SK-N-SH (cell line): ENCODE data around the gene CCDC148. TPM values are rescaled to one million over a fixed set of nuclear protein-coding genes. Genes with fewer than 3 reads are reported as not detected.

Experiments used
- CTCF ChIA-PET: fragments of 300-600, 350-600 bp; formaldehyde crosslinking; extraction: SDS; loops from one replicate; lab custom pipeline; 2021; lab: Yijun Ruan, JAX
- POLR2A ChIA-PET: fragments of 350-600 bp; sonication (Branson Sonifier 250); formaldehyde crosslinking; extraction: SDS; loops from one replicate; lab custom pipeline; 2020; ENCODE audit warnings: antibody characterized with exemption, inconsistent platforms; lab: Yijun Ruan, JAX
- DNase-seq: peaks from one replicate; pipeline ENCODE4 v3.0.0; 2012
- H2AFZ ChIP-seq: fragments of 200-600 bp; sonication (generic); 2 replicates; pipeline ENCODE4 v1.8.1; 2016; ENCODE audit warnings: antibody characterized with exemption, mild to moderate bottlenecking, low read depth
- H3F3A ChIP-seq: fragments of 200-600 bp; sonication (generic); replicated peaks from 2 replicates; pipeline ENCODE3; 2016; ENCODE audit warnings: antibody characterized with exemption, mild to moderate bottlenecking; ENCODE audit not compliant: insufficient read depth
- H3K27ac ChIP-seq, 2 experiments: fragments of 200-500 bp in 1 of 2; fragments of 200-600 bp in 1 of 2; sonication (Bioruptor generic) in 1 of 2; sonication (generic), shearing (Covaris generic) in 1 of 2; 2 replicates each; pipeline versions ENCODE4 v1.5.1 to v1.6.1; 2014 to 2016; ENCODE audit warnings: low read depth in 2 of 2, inconsistent platforms in 1 of 2, low read length in 1 of 2, mild to moderate bottlenecking in 1 of 2, mixed read lengths in 1 of 2
- H3K27me3 ChIP-seq: fragments of 200-600 bp; sonication (generic), shearing (Covaris generic); 2 replicates; pipeline ENCODE4 v1.6.1; 2016; ENCODE audit warnings: mixed run types; ENCODE audit not compliant: insufficient read depth
- H3K36me3 ChIP-seq, 2 experiments: fragments of 200-500 bp in 1 of 2; fragments of 200-600 bp in 1 of 2; sonication (Bioruptor generic) in 1 of 2; sonication (generic) in 1 of 2; replicated peaks in 1 of 2; 2 replicates each; pipeline versions ENCODE3 to v1.5.1; 2014 to 2016; ENCODE audit warnings: low read length in 1 of 2, mild to moderate bottlenecking in 1 of 2; ENCODE audit not compliant: insufficient read depth in 2 of 2, control insufficient read depth in 1 of 2
- H3K4me1 ChIP-seq, 2 experiments: fragments of 200-500 bp in 1 of 2; fragments of 200-600 bp in 1 of 2; sonication (Bioruptor generic) in 1 of 2; sonication (generic), shearing (Covaris generic) in 1 of 2; 2 replicates each; pipeline versions ENCODE4 v1.5.1 to v1.6.1; 2014 to 2016; ENCODE audit warnings: low read depth in 1 of 2, low read length in 1 of 2, mixed run types in 1 of 2; ENCODE audit not compliant: insufficient read depth in 2 of 2, control insufficient read depth in 1 of 2
- H3K4me2 ChIP-seq: fragments of 200-600 bp; sonication (generic), shearing (Covaris generic); 2 replicates; pipeline ENCODE4 v1.6.1; 2017; ENCODE audit warnings: mixed run types
- H3K4me3 ChIP-seq, 2 experiments: fragments of 200-500 bp in 1 of 2; fragments of 200-600 bp in 1 of 2; sonication (Bioruptor generic) in 1 of 2; sonication (generic), shearing (Covaris generic) in 1 of 2; 2 replicates each; pipeline versions ENCODE4 v1.5.1 to v1.8.1; 2014 to 2016; ENCODE audit warnings: low read depth in 2 of 2, inconsistent platforms in 1 of 2, low read length in 1 of 2, mild to moderate bottlenecking in 1 of 2, mixed read lengths in 1 of 2, moderate library complexity in 1 of 2
- H3K79me2 ChIP-seq: fragments of 200-600 bp; sonication (generic); 2 replicates; pipeline ENCODE4 v1.8.1; 2017; ENCODE audit warnings: mild to moderate bottlenecking; ENCODE audit not compliant: insufficient read depth
- H3K9ac ChIP-seq: fragments of 200-600 bp; sonication (generic); 2 replicates; pipeline ENCODE4 v1.6.1; 2017; ENCODE audit warnings: mixed run types
- H3K9me2 ChIP-seq: fragments of 200-600 bp; sonication (generic); 2 replicates; pipeline ENCODE4 v1.6.1; 2017; ENCODE audit warnings: mixed run types
- H3K9me3 ChIP-seq: fragments of 200-600 bp; sonication (generic); 2 replicates; pipeline ENCODE4 v1.6.1; 2017; ENCODE audit warnings: mixed run types, mild to moderate bottlenecking, moderate library complexity
- H4K20me1 ChIP-seq: fragments of 200-600 bp; sonication (generic); 2 replicates; pipeline ENCODE4 v1.6.1; 2017; ENCODE audit warnings: mild to moderate bottlenecking, mixed run types; ENCODE audit not compliant: insufficient read depth
- CHD2 ChIP-seq: fragments of 150-350 bp; IDR thresholded peaks from 2 replicates; pipeline ENCODE4 v1.6.1; 2018; ENCODE audit warnings: low read length; ENCODE audit not compliant: partially characterized antibody
- ELF1 ChIP-seq: IDR thresholded peaks from 2 replicates; pipeline ENCODE4 v1.4.0; 2012
- EZH2phosphoT487 ChIP-seq: fragments of 200-600 bp; sonication (generic); IDR thresholded peaks from 2 replicates; pipeline ENCODE4 v1.6.1; 2017; ENCODE audit warnings: low read depth, mixed run types, mild to moderate bottlenecking, antibody characterized with exemption, moderate library complexity, borderline replicate concordance
- FOXJ3 ChIP-seq: sonication (generic); formaldehyde crosslinking; IDR thresholded peaks from 2 replicates; pipeline ENCODE4 v1.5.1; 2020; ENCODE audit warnings: mild to moderate bottlenecking, missing genetic modification reagents
- FOXM1 ChIP-seq: IDR thresholded peaks from 2 replicates; pipeline ENCODE4 v1.4.0; 2012; ENCODE audit warnings: low read depth, mild to moderate bottlenecking
- MXI1 ChIP-seq: IDR thresholded peaks from 2 replicates; pipeline ENCODE4 v1.6.1; 2012; ENCODE audit warnings: mild to moderate bottlenecking, low read depth, low read length, improper control_type of control experiment
- NFIC ChIP-seq: IDR thresholded peaks from 2 replicates; pipeline ENCODE4 v1.4.0; 2012; ENCODE audit warnings: borderline replicate concordance
- RAD21 ChIP-seq: IDR thresholded peaks from 2 replicates; pipeline ENCODE4 v1.6.1; 2012; ENCODE audit warnings: mild to moderate bottlenecking, low read length
- RFX5 ChIP-seq: IDR thresholded peaks from 2 replicates; pipeline ENCODE4 v1.6.1; 2012; ENCODE audit warnings: mild to moderate bottlenecking, improper control_type of control experiment, low read length
- SIN3A ChIP-seq: IDR thresholded peaks from 2 replicates; pipeline ENCODE4 v1.6.1; 2012; ENCODE audit warnings: low read depth, mild to moderate bottlenecking, low read length, moderate library complexity, borderline replicate concordance
- SMC3 ChIP-seq: IDR thresholded peaks from 2 replicates; pipeline ENCODE4 v1.6.1; 2012; ENCODE audit warnings: low read depth, low read length, improper control_type of control experiment
- TAF1 ChIP-seq: IDR thresholded peaks from 2 replicates; pipeline ENCODE4 v1.6.1; 2012; ENCODE audit warnings: low read depth, mild to moderate bottlenecking, low read length, moderate library complexity, borderline replicate concordance
- YY1 ChIP-seq: IDR thresholded peaks from 2 replicates; pipeline ENCODE4 v1.4.0; 2012; ENCODE audit warnings: low read depth, mild to moderate bottlenecking
- WGBS: methylation state at CpG from one replicate; pipeline ENCODE4 v1.1.6; 2017; ENCODE audit warnings: low lambda C conversion rate; 5-methylcytosine and 5-hydroxymethylcytosine counted together
- polyA plus RNA-seq, 3 experiments: library from polyadenylated mRNA; depleted of rRNA; stranded (reverse); fragments of >200 nt; gene quantifications; 2 replicates each; pipeline ENCODE4 v1.2.3, GENCODE V29; 2012
- TF ChIP-seq, protein P1 (sequence below): IDR thresholded peaks from 2 replicates; pipeline ENCODE4 v1.4.0; 2012; ENCODE audit warnings: low read depth
- TF ChIP-seq, protein P2 (sequence below): IDR thresholded peaks from 2 replicates; pipeline ENCODE4; 2012
- TF ChIP-seq, protein P3 (sequence below): IDR thresholded peaks from 2 replicates; pipeline ENCODE4 v1.6.1; 2012; ENCODE audit warnings: mild to moderate bottlenecking, low read depth, low read length, moderate library complexity
- TF ChIP-seq, protein P4 (sequence below): IDR thresholded peaks from 2 replicates; pipeline ENCODE4 v1.4.0; 2012; ENCODE audit warnings: low read depth, borderline replicate concordance

Gene CCDC148
- polyA plus RNA-seq, 1 of the 3 experiments (the other 2 are of a cell fraction), result 0.18 TPM

DNA sequence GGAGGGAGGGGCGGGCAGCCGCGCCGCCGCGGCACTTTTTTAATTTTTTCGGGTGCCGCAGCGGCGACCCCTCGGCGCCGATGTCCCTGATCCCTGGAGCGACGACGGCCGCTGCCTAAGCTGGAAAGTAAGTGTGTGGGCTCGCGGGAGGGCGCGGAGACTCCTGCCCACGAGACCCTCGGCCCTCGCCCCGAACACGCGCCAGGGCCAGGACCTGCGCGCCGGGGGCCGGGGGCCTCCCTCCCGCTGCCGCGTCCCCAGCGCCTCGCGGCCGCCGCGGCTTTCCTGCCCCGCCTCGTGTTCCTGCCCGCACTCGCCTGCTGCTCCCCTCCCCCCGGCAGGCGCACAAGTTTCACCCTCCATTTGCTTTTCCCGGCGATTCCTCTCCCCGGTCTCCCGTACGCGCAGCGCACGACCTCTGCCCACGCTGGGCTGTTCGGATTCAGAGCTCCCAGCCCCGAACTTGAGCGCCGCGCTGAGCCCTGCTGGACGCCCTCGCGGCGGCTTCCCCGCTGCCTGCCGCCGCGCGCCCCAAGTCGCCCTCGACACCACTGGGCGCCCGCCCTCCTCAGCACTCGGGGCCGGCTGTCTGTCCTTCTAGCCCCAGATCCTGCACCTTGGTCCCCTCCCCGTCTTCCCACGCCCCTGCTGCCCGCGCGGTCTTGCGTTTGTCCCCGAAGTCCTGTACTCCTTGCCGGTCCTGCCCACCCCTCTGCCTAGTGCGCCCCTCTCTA is 706 bp upstream of the CCDC148 start:
- 0% methylated on average over 35 of the region's 84 CpGs for WGBS
- Histone ChIP-seq H3F3A (peaks cover 9% of the 10 kb centered on the region), H3K36me3 (no peaks in the 10 kb centered on the region), H3K27me3 (no peaks in the 10 kb centered on the region)
- TF ChIP-seq SIN3A (no peak), RFX5 (no peak), TAF1 (no peak), YY1 (0 out of 2 replicates have a peak, but pooled peaks have one; percentile 15), FOXJ3 (CRISPR knock-in tag) (no peak), MXI1 (peak; percentile 83), RAD21 (no peak), ELF1 (no peak)
- TF ChIP-seq, protein P1, sequence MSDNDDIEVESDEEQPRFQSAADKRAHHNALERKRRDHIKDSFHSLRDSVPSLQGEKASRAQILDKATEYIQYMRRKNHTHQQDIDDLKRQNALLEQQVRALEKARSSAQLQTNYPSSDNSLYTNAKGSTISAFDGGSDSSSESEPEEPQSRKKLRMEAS, result peak; percentile 80
- TF ChIP-seq, all 33 proteins: peak for 3
- peak overlapping the region; percentile 76 to 77 for H3K4me3 ChIP-seq
- peaks cover 15 to 23% of the 10 kb centered on the region in 2 experiments; a peak in 3 of 4 replicates for H3K4me1 ChIP-seq
- H3K9ac ChIP-seq, result peak overlapping the region; percentile 81
- H3K27ac ChIP-seq, result peak overlapping the region; percentile 72 to 87
- H2AFZ ChIP-seq, result peak overlapping the region; percentile 66
- H3K79me2 ChIP-seq, result peaks cover 43% of the 10 kb centered on the region
- H3K9me2 ChIP-seq, result no peaks in the 10 kb centered on the region
- no peaks in the 10 kb centered on the region for H3K9me3 ChIP-seq
- peak overlapping the region; percentile 82 for H3K4me2 ChIP-seq
- ChIA-PET POLR2A (interaction anchor here (0.7 kb wide), 1 partner anchor 297 kb away, joined by 4 read pairs; no protein-coding TSS in a partner anchor), CTCF (interaction anchor here (0.6 to 7.4 kb wide), 16 partner anchors 9 to 582 kb away, joined by 3 to 61 read pairs (median 4); partner anchors contain the start of gene ACVR1)
- DNase-seq, result peak; percentile 79
- peaks cover 13% of the 10 kb centered on the region; the same call in 1 of the 2 replicates for H4K20me1 ChIP-seq

DNA sequence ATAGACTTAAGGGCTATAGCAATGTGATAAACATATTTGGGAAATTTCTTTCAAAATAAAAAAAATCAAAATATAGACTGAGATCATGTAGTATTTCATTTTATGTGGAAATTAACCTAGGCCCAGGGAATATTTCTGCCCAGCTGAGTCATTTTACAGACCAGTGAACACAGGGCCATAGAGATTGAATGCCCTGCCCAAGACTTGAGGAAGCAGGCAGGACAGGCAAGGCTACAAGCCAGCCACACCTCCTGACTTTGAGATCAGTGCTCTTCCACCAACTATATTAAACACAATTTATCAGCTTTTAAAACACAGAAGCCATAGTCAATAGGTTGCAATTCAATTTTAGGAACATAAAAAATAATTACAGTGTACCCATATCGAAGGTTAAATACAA is 12.9 kb downstream of the CCDC148 start:
- H3K9ac ChIP-seq, result no peak overlapping the region
- no peaks in the 10 kb centered on the region for H3F3A ChIP-seq
- no peaks in the 10 kb centered on the region for H3K79me2 ChIP-seq
- H3K4me3 ChIP-seq, result no peak overlapping the region
- ChIA-PET POLR2A (no interaction called here), CTCF (no interaction called here)
- TF ChIP-seq CHD2, result no peak
- TF ChIP-seq, protein P2, sequence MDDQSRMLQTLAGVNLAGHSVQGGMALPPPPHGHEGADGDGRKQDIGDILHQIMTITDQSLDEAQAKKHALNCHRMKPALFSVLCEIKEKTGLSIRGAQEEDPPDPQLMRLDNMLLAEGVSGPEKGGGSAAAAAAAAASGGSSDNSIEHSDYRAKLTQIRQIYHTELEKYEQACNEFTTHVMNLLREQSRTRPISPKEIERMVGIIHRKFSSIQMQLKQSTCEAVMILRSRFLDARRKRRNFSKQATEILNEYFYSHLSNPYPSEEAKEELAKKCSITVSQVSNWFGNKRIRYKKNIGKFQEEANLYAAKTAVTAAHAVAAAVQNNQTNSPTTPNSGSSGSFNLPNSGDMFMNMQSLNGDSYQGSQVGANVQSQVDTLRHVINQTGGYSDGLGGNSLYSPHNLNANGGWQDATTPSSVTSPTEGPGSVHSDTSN, result no peak
- no peak for TF ChIP-seq NFIC
- no peak for TF ChIP-seq ELF1
- TF ChIP-seq, protein P3, sequence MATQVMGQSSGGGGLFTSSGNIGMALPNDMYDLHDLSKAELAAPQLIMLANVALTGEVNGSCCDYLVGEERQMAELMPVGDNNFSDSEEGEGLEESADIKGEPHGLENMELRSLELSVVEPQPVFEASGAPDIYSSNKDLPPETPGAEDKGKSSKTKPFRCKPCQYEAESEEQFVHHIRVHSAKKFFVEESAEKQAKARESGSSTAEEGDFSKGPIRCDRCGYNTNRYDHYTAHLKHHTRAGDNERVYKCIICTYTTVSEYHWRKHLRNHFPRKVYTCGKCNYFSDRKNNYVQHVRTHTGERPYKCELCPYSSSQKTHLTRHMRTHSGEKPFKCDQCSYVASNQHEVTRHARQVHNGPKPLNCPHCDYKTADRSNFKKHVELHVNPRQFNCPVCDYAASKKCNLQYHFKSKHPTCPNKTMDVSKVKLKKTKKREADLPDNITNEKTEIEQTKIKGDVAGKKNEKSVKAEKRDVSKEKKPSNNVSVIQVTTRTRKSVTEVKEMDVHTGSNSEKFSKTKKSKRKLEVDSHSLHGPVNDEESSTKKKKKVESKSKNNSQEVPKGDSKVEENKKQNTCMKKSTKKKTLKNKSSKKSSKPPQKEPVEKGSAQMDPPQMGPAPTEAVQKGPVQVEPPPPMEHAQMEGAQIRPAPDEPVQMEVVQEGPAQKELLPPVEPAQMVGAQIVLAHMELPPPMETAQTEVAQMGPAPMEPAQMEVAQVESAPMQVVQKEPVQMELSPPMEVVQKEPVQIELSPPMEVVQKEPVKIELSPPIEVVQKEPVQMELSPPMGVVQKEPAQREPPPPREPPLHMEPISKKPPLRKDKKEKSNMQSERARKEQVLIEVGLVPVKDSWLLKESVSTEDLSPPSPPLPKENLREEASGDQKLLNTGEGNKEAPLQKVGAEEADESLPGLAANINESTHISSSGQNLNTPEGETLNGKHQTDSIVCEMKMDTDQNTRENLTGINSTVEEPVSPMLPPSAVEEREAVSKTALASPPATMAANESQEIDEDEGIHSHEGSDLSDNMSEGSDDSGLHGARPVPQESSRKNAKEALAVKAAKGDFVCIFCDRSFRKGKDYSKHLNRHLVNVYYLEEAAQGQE, result no peak
- TF ChIP-seq EZH2phosphoT487, result no peak
- TF ChIP-seq RAD21, result no peak
- TF ChIP-seq, protein P4, sequence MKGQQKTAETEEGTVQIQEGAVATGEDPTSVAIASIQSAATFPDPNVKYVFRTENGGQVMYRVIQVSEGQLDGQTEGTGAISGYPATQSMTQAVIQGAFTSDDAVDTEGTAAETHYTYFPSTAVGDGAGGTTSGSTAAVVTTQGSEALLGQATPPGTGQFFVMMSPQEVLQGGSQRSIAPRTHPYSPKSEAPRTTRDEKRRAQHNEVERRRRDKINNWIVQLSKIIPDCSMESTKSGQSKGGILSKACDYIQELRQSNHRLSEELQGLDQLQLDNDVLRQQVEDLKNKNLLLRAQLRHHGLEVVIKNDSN, result no peak
- no peak for TF ChIP-seq SIN3A
- no peak for TF ChIP-seq FOXJ3 (CRISPR knock-in tag)
- TF ChIP-seq FOXM1, result no peak
- no peak for TF ChIP-seq SMC3
- H3K4me1 ChIP-seq, result no peaks in the 10 kb centered on the region
- no peaks in the 10 kb centered on the region for H3K27me3 ChIP-seq
- 81% methylated on average over 1 of the region's 1 CpG for WGBS
- no peaks in the 10 kb centered on the region for H4K20me1 ChIP-seq
- no peak overlapping the region for H3K27ac ChIP-seq
- H3K4me2 ChIP-seq, result no peak overlapping the region
- H3K9me2 ChIP-seq, result no peaks in the 10 kb centered on the region
- H3K36me3 ChIP-seq, result no peaks in the 10 kb centered on the region
- DNase-seq, result no peak
- H3K9me3 ChIP-seq, result no peaks in the 10 kb centered on the region
- no peak overlapping the region for H2AFZ ChIP-seq
